ENCODE measurements around the gene STAT6.

The STAT6 gene

GRCh38 chr12:57141249-57141648 is 30.1 kb upstream of the STAT6 start:
- ChIA-PET CTCF (interaction anchor here (0.6 to 2.2 kb wide), 5 partner anchors 13 to 134 kb away, joined by 3 to 7 read pairs (median 4); partner anchors contain the start of gene LRP1), POLR2A (interaction anchor here (1.2 to 2.9 kb wide), 2 partner anchors 13 to 35 kb away, joined by 3 to 9 read pairs; partner anchors contain the start of gene LRP1)
- Histone ChIP-seq H3K36me3 (ENCODE audit: control insufficient read depth in 2 of 2, insufficient read depth in 1 of 2, low read length in 2 of 2) (peaks cover 0 to 82% of the 10 kb centered on the region in 2 experiments; a peak in 2 of 3 replicates), H3K27ac (ENCODE audit: extremely low read depth, low read depth, low read length) (no peak overlapping the region), H3K9me3 (ENCODE audit: control insufficient read depth, insufficient read depth, low read depth, low read length) (no peaks in the 10 kb centered on the region), H3K4me1 (ENCODE audit: control insufficient read depth, insufficient read depth, low read length) (no peaks in the 10 kb centered on the region), H3K4me3 (ENCODE audit: low read depth, low read length) (no peak overlapping the region)
- TF ChIP-seq ZNF114 (tag by site-specific recombination; IDR thresholded peaks at IDR 0.05) (no peak), ZNF174 (tag by site-specific recombination; IDR thresholded peaks at IDR 0.05) (no peak), ZNF558 (tag by site-specific recombination; IDR thresholded peaks at IDR 0.05) (no peak), WT1 (tag by site-specific recombination; IDR thresholded peaks at IDR 0.05) (no peak), ZNF629 (tag by site-specific recombination; IDR thresholded peaks at IDR 0.05) (no peak), MEIS1 (CRISPR knock-in tag; IDR thresholded peaks at IDR 0.05; ENCODE audit: borderline replicate concordance) (no peak), ZNF202 (tag by site-specific recombination; IDR thresholded peaks at IDR 0.05; ENCODE audit: borderline replicate concordance) (no peak), ZNF175 (tag by site-specific recombination; IDR thresholded peaks at IDR 0.05) (no peak), ZNF777 (tag by site-specific recombination; IDR thresholded peaks at IDR 0.05; ENCODE audit: borderline replicate concordance) (no peak), ZNF488 (tag by site-specific recombination; IDR thresholded peaks at IDR 0.05) (no peak)

- CTCF ChIA-PET: interaction anchor here (1.4 to 2.2 kb wide), 2 partner anchors 16 to 35 kb away, joined by 7 read pairs; no protein-coding TSS in a partner anchor
- Histone ChIP-seq H3K4me1 (ENCODE audit: control insufficient read depth, insufficient read depth, low read length) (no peaks in the 10 kb centered on the region), H3K36me3 (ENCODE audit: control insufficient read depth in 2 of 2, insufficient read depth in 1 of 2, low read length in 2 of 2) (peaks cover 0 to 70% of the 10 kb centered on the region in 2 experiments; a peak in 2 of 3 replicates)
- TF ChIP-seq ZNF843 (tag by site-specific recombination; IDR thresholded peaks at IDR 0.05) (no peak), KLF7 (tag by site-specific recombination; IDR thresholded peaks at IDR 0.05; ENCODE audit: borderline replicate concordance) (no peak), ZNF658 (tag by site-specific recombination; IDR thresholded peaks at IDR 0.05) (no peak), ZNF529 (tag by site-specific recombination; IDR thresholded peaks at IDR 0.05; ENCODE audit: insufficient replicate concordance) (no peak), ZNF664 (tag by site-specific recombination; IDR thresholded peaks at IDR 0.05) (no peak), ZBTB6 (tag by site-specific recombination; IDR thresholded peaks at IDR 0.05) (no peak), HOXA7 (CRISPR knock-in tag; IDR thresholded peaks at IDR 0.05; ENCODE audit: borderline replicate concordance) (no peak), ZSCAN30 (tag by site-specific recombination; IDR thresholded peaks at IDR 0.05) (no peak), ZFHX2 (tag by site-specific recombination; conservative IDR thresholded peaks at IDR 0.05) (no peak), ZBTB7A (tag by site-specific recombination; IDR thresholded peaks at IDR 0.05; ENCODE audit: low read depth) (no peak), ZNF561 (tag by site-specific recombination; IDR thresholded peaks at IDR 0.05; ENCODE audit: borderline replicate concordance) (no peak), ZNF510 (tag by site-specific recombination; IDR thresholded peaks at IDR 0.05; ENCODE audit: insufficient replicate concordance) (no peak), ZNF37A (tag by site-specific recombination; IDR thresholded peaks at IDR 0.05) (no peak), SP7 (tag by site-specific recombination; IDR thresholded peaks at IDR 0.05) (no peak), REPIN1 (tag by site-specific recombination; IDR thresholded peaks at IDR 0.05; ENCODE audit: low read depth) (no peak), ELK4 (IDR thresholded peaks at IDR 0.05; ENCODE audit: borderline replicate concordance, low read depth, low read length) (no peak), ZNF600 (tag by site-specific recombination; IDR thresholded peaks at IDR 0.05) (no peak), ZNF449 (tag by site-specific recombination; IDR thresholded peaks at IDR 0.05) (no peak)
Observed at GRCh38 chr12:57139796-57140649, 28.9 kb upstream of the STAT6 start.

More at GRCh38 chr12:57139796-57140649, 28.9 kb upstream of the STAT6 start:
- H3K9me3 ChIP-seq (ENCODE audit: control insufficient read depth, insufficient read depth, low read depth, low read length): no peaks in the 10 kb centered on the region
- POLR2A ChIA-PET: interaction anchor here (2.9 kb wide), 1 partner anchor 12 kb away, joined by 9 read pairs; the partner anchor contains the start of gene LRP1
- no peak overlapping the region for H3K4me3 ChIP-seq (ENCODE audit: low read depth, low read length)
- H3K27ac ChIP-seq (ENCODE audit: extremely low read depth, low read depth, low read length): no peak overlapping the region
